HL-60 (cell line): Measurements from ENCODE around the gene TOP3A.

Source experiments
- DNase-seq, 2 experiments: peaks; one replicate each; pipeline ENCODE4 v3.0.0-alpha.2; 2010 to 2020; ENCODE audit warnings: low read depth in 1 of 2, low spot score in 1 of 2
- H3K27ac ChIP-seq: fragments of 250-450 bp; sonication (Bioruptor Pico); replicated peaks from 2 replicates; pipeline ENCODE4 v1.5.1; 2020; ENCODE audit warnings: mild to moderate bottlenecking, moderate library complexity
- H3K27me3 ChIP-seq: fragments of 250-450 bp; sonication (Bioruptor Pico); 2 replicates; pipeline ENCODE4 v1.5.1; 2021; ENCODE audit warnings: mild to moderate bottlenecking, moderate library complexity; ENCODE audit not compliant: insufficient read depth, poor library complexity, severe bottlenecking
- H3K4me3 ChIP-seq: replicated peaks from 2 replicates; pipeline ENCODE4 v1.5.1; 2011; ENCODE audit warnings: mild to moderate bottlenecking, control low read depth, low read length; ENCODE audit not compliant: insufficient read depth
- GABPA ChIP-seq: IDR thresholded peaks from 2 replicates; pipeline ENCODE4 v1.6.1; 2012; ENCODE audit warnings: low read depth
- POLR2AphosphoS5 ChIP-seq: IDR thresholded peaks from 2 replicates; pipeline ENCODE4 v1.6.1; 2012; ENCODE audit warnings: low read depth
- REST ChIP-seq: IDR thresholded peaks from 2 replicates; pipeline ENCODE4 v1.6.1; 2012; ENCODE audit warnings: low read depth; ENCODE audit not compliant: insufficient replicate concordance
- SPI1 ChIP-seq: IDR thresholded peaks from 2 replicates; pipeline ENCODE4 v1.6.1; 2012; ENCODE audit warnings: low read depth, mild to moderate bottlenecking, borderline replicate concordance
- TF ChIP-seq, protein P1 (sequence below): IDR thresholded peaks from one replicate; pipeline ENCODE4 v1.5.1; 2011; ENCODE audit warnings: low read length, control low read depth, inconsistent platforms; ENCODE audit not compliant: insufficient read depth

TOP3A gene

DNA sequence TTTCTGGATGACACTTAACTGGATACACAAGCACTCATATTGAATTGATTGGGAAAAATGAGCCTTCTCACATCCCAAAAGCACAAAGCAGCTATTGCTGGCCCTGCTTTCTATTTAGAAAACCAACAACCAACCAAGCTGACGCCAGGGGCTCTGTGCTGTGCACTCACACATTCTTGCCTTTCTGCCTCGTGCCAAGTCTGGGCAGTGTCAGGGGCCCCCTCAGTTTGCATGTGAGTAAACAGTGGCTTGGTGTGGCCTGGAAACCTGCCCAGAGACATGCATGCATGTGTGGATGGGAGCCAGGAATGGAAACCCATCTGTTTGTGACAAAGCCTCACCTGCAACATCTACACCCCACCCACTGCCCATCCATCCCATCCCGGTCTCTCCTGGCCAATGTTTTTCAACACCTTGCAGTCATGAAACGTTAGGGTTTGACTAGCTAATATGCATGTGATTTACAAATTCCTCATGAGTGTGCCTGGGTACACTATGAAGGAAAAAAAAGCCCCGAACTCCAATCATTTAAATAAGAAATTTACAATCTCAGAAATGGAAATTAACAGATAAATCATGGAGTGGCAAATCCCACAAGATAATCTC is 33.9 kb downstream of the TOP3A start:
- DNase-seq, result no peak
- Histone ChIP-seq H3K27ac (no peak overlapping the region), H3K27me3 (no peaks in the 10 kb centered on the region), H3K4me3 (no peak overlapping the region)
- TF ChIP-seq, protein P1, sequence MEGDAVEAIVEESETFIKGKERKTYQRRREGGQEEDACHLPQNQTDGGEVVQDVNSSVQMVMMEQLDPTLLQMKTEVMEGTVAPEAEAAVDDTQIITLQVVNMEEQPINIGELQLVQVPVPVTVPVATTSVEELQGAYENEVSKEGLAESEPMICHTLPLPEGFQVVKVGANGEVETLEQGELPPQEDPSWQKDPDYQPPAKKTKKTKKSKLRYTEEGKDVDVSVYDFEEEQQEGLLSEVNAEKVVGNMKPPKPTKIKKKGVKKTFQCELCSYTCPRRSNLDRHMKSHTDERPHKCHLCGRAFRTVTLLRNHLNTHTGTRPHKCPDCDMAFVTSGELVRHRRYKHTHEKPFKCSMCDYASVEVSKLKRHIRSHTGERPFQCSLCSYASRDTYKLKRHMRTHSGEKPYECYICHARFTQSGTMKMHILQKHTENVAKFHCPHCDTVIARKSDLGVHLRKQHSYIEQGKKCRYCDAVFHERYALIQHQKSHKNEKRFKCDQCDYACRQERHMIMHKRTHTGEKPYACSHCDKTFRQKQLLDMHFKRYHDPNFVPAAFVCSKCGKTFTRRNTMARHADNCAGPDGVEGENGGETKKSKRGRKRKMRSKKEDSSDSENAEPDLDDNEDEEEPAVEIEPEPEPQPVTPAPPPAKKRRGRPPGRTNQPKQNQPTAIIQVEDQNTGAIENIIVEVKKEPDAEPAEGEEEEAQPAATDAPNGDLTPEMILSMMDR, result no peak
- TF ChIP-seq SPI1, result no peak

GRCh38 chr17:18280249-18280648 is 34.5 kb downstream of the TOP3A start:
- Histone ChIP-seq H3K4me3 (no peak overlapping the region), H3K27me3 (no peaks in the 10 kb centered on the region), H3K27ac (no peak overlapping the region)
- TF ChIP-seq GABPA, result no peak
- TF ChIP-seq, protein P1, result no peak
- no peak for TF ChIP-seq SPI1
- TF ChIP-seq POLR2AphosphoS5, result no peak
- TF ChIP-seq REST, result no peak
- no peak for DNase-seq

- Histone ChIP-seq H3K4me3 (no peak overlapping the region), H3K27me3 (no peaks in the 10 kb centered on the region), H3K27ac (no peak overlapping the region)
- no peak for DNase-seq
- TF ChIP-seq SPI1, result no peak
- no peak for TF ChIP-seq POLR2AphosphoS5
- TF ChIP-seq, protein P1, result no peak
- no peak for TF ChIP-seq REST
- TF ChIP-seq GABPA, result no peak
These were observed 35.9 kb downstream of the TOP3A start for GRCh38 chr17:18278867-18279266.

- TF ChIP-seq SPI1 (no peak), POLR2AphosphoS5 (no peak), GABPA (no peak), REST (no peak)
- TF ChIP-seq, protein P1, result no peak
- H3K27me3 ChIP-seq, result no peaks in the 10 kb centered on the region
- no peak for DNase-seq
- H3K4me3 ChIP-seq, result no peak overlapping the region
- no peak overlapping the region for H3K27ac ChIP-seq
These were observed 37.7 kb downstream of the TOP3A start for GRCh38 chr17:18277076-18277475.
